ENCODE measurements around the gene LRRK2.
A peak's percentile ranks its signal among the peaks of the same experiment; 100 is the strongest.

The LRRK2 gene

GRCh38 chr12:40229690-40230651, 5.2 kb downstream of the LRRK2 start:
- DNase-seq (ENCODE audit: extremely low read depth, insufficient read length): no peak
- Histone ChIP-seq H3K27me3 (replicated peaks; ENCODE audit: control insufficient read depth, insufficient read depth, low read length) (no peaks in the 10 kb centered on the region), H3K36me3 (ENCODE audit: control insufficient read depth, insufficient read depth, low read length) (no peaks in the 10 kb centered on the region), H3K4me3 (replicated peaks; ENCODE audit: low read depth, low read length) (peak overlapping the region; percentile 39)
- no peak for TF ChIP-seq CTCF (IDR thresholded peaks at IDR 0.05; ENCODE audit: insufficient read depth, low read length, poor library complexity, severe bottlenecking)

- H3K4me3 ChIP-seq (replicated peaks; ENCODE audit: low read depth, low read length): no peak overlapping the region
- TF ChIP-seq CTCF (IDR thresholded peaks at IDR 0.05; ENCODE audit: insufficient read depth, low read length, poor library complexity, severe bottlenecking): no peak
- no peak for DNase-seq (ENCODE audit: extremely low read depth, insufficient read length)
- no peaks in the 10 kb centered on the region for H3K36me3 ChIP-seq (ENCODE audit: control insufficient read depth, insufficient read depth, low read length)
- H3K27me3 ChIP-seq (replicated peaks; ENCODE audit: control insufficient read depth, insufficient read depth, low read length): no peaks in the 10 kb centered on the region
These were observed 7.8 kb downstream of the LRRK2 start for GRCh38 chr12:40232602-40233001.

- Histone ChIP-seq H3K36me3 (ENCODE audit: control insufficient read depth, insufficient read depth, low read length) (no peaks in the 10 kb centered on the region), H3K27me3 (replicated peaks; ENCODE audit: control insufficient read depth, insufficient read depth, low read length) (no peaks in the 10 kb centered on the region), H3K4me3 (replicated peaks; ENCODE audit: low read depth, low read length) (no peak overlapping the region)
- no peak for DNase-seq (ENCODE audit: extremely low read depth, insufficient read length)
- TF ChIP-seq CTCF (IDR thresholded peaks at IDR 0.05; ENCODE audit: insufficient read depth, low read length, poor library complexity, severe bottlenecking): no peak
These were observed 9.1 kb downstream of the LRRK2 start for GRCh38 chr12:40233741-40234367.

- TF ChIP-seq CTCF (IDR thresholded peaks at IDR 0.05; ENCODE audit: insufficient read depth, low read length, poor library complexity, severe bottlenecking): no peak
- DNase-seq (ENCODE audit: extremely low read depth, insufficient read length): no peak
- no peak overlapping the region for H3K4me3 ChIP-seq (replicated peaks; ENCODE audit: low read depth, low read length)
- no peaks in the 10 kb centered on the region for H3K27me3 ChIP-seq (replicated peaks; ENCODE audit: control insufficient read depth, insufficient read depth, low read length)
- H3K36me3 ChIP-seq (ENCODE audit: control insufficient read depth, insufficient read depth, low read length): no peaks in the 10 kb centered on the region; the same call in 1 of the 2 replicates
These were observed 11.6 kb downstream of the LRRK2 start for GRCh38 chr12:40236357-40236850.

GRCh38 chr12:40238266-40238902, 13.6 kb downstream of the LRRK2 start:
- Histone ChIP-seq H3K27me3 (replicated peaks; ENCODE audit: control insufficient read depth, insufficient read depth, low read length) (no peaks in the 10 kb centered on the region), H3K36me3 (ENCODE audit: control insufficient read depth, insufficient read depth, low read length) (no peaks in the 10 kb centered on the region; the same call in 1 of the 2 replicates), H3K4me3 (replicated peaks; ENCODE audit: low read depth, low read length) (no peak overlapping the region)
- TF ChIP-seq CTCF (IDR thresholded peaks at IDR 0.05; ENCODE audit: insufficient read depth, low read length, poor library complexity, severe bottlenecking): no peak
- DNase-seq (ENCODE audit: extremely low read depth, insufficient read length): no peak
